ENCODE data around the gene DOK6.
"Not testable (repeated sequence)": the region's sequence is repeated elsewhere in the genome, so short reads cannot be mapped to it uniquely, and the experiment has no call there.

DOK6 gene

GRCh38 chr18:69400253-69400975 is at the start of gene DOK6:
TSS of gene DOK6 (plus strand) at chr18:69400888.
- DNase-seq (ENCODE audit: low read depth) = no peak

GRCh38 chr18:69353023-69353422 is 47.7 kb upstream of the DOK6 start:
- no peak for DNase-seq (ENCODE audit: low read depth)

GRCh38 chr18:69357590-69357989 is 43.1 kb upstream of the DOK6 start:
- no peak for DNase-seq (ENCODE audit: low read depth)

DNA sequence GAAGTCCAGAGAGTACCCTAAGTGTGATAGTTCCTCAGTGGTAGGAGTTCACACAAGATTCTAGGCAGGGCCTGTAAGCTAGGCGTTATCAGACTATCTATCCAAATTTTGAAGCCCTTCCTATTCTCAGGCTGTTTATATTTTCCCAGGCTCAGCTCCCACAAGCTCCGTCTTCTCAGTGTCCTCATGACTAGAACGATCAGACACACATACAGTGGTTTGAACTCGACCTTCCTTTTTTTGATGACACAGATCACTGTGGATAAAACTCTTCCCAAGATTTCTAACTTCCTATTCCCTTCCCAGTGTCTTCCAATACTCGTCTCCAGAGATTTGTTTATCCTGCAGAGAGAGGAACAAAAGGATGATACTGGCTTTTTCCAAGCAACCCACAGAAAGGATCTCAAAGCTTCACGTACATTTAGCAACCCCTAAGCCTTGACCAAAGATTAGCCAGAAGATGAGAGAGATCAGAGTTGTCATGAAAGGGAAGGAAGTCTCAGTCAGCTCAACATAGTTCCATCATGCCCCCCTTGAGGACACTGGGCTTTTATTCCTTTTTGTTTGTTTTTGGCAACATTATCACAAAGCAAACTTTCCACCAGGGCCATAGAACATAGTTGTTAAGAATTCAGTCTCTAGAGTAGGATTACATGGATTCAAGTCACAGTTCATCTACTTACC is 42.3 kb upstream of the DOK6 start:
- no peak for DNase-seq (ENCODE audit: low read depth)

DNA sequence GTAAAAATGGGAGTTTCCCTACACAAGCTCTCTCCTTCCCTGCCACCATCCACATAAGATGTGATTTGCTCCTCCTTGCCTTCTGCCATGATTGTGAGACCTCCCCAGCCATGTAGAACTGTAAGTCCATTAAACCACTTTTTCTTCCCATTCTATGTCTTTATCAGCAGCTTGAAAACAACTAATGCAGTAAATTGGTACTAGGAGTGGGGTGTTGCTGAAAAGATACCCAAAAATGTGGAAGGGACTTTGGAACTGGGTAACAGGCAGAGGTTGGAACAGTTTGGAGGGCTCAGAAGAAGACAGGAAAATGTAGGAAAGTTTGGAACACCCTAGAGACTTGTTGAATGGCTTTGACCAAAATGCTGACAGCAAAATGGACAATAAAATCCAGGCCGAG is 40.9 kb upstream of the DOK6 start:
- DNase-seq (ENCODE audit: low read depth) = not testable (repeated sequence)

DNA sequence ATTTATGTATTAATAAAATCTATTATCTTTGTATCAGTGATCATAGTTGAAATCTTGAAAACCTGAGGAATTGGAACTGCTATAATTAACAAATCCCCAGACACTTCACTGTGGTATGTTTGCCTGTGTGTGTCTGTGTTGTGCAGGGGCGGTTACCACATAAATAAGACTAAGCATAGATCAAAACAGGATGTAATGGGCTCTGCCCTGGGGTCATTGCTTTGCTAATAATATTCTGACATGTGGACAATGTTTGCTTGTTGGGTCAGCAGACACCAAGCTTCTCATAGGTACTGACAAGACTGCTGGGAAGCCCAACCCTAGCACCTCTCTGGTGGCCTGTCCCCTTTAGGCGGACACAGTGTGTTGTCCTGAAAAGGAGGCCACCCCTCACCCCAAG is 35.8 kb upstream of the DOK6 start:
- no peak for DNase-seq (ENCODE audit: low read depth)

DNA sequence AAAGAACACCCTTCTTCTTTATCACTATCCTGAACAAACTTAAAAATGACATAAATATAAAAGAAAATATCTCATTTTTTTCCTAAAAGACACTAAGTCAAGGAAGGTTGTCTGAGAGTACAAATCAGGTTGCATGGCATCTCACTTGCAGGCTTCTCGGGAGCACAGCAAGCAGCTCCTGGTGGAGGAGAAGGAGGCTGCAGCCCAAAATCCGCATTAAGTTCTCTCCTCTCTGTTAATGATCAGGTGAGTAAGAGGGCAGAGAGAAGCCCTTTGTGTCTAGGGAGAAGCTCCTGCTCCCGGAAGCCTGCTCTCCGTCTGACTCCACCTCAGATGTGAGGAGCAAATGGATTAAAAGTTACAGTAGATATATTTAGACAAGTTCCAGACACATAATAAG is 35.0 kb upstream of the DOK6 start:
- DNase-seq (ENCODE audit: low read depth) = no peak

- DNase-seq (ENCODE audit: low read depth) = no peak
Observed at GRCh38 chr18:69367104-69367503, 33.6 kb upstream of the DOK6 start.

- no peak for DNase-seq (ENCODE audit: low read depth)
Observed at GRCh38 chr18:69371729-69372128, 29.0 kb upstream of the DOK6 start.

GRCh38 chr18:69380324-69380723 is 20.4 kb upstream of the DOK6 start:
- DNase-seq (ENCODE audit: low read depth) = no peak

DNA sequence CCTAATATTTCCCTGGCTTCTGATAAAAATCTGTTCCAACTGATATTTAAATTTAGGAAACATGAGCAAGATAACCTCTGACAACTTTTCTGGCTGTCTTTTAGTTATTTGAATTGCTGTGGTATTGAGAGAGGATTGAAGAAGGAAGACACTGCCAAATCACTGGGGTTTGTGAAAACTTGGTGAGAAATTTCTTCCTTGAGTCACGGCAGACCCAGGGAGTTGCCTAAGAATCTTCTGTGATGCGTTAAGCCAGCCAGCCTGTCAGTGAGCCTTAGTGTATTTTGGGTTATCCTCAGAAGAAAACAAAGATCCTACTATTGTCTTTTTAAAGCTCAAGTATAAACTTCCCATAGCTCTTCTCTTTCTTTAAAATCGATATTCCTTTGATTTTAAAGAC is 17.5 kb upstream of the DOK6 start:
- DNase-seq (ENCODE audit: low read depth) = no peak

- DNase-seq (ENCODE audit: low read depth) = no peak
Observed at GRCh38 chr18:69387186-69387585, 13.5 kb upstream of the DOK6 start.

GRCh38 chr18:69388222-69388621 is 12.5 kb upstream of the DOK6 start:
- no peak for DNase-seq (ENCODE audit: low read depth)

DNA sequence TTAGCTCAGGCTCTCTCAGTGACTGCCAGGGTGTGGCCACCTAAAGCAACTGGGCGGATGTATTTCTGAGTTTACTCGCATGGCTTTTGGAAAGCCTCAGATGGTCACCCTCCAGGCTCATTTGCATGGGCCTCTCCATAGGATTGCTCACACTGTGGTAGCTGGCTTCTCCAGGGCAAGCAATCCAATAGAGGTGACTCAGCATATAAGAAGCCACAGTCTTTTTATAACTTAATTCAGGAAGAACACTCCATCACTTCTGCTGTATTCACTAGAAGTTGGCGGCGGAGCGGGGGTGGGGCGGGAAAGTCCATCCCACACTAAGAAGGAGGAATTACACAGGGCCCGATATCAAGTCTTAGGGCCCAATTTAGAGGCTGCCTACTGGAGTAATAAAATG is 3.6 kb upstream of the DOK6 start:
- no peak for DNase-seq (ENCODE audit: low read depth)

DNA sequence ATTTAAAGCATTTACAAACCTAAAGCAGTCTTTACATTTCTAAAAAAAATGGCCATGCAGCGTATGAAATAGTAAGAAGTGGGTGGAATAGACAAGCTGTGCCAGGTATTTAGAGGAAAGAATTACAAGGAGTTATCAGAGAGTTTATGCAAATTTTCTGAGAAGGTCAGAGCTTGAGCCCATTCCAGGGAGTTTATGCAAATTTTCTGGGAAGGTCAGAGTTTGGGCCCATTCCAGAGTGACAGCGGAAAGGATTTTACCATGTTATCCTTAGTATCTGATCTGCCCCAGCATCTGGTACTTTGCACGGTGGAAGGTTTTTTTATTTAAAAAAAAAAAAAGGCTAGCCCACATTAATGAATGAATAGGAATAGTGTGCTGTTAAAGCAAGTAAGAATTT is 1.4 kb upstream of the DOK6 start:
- no peak for DNase-seq (ENCODE audit: low read depth)

DNA sequence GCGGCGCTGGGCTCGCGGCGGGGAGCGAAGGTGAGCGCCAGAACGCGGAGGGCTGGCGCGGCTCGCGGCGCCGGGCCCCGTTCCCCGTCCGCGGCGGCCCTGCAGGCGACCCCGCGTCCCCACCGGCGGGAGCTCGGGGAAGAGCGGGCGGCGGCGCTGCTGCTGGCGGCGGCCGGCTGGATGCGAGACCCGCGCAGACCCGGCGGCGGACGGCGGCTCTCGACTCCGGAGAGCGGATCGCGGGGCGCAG is 213 bp downstream of the DOK6 start:
- DNase-seq (ENCODE audit: low read depth) = no peak

- no peak for DNase-seq (ENCODE audit: low read depth)
Observed at GRCh38 chr18:69401226-69401971, 711 bp downstream of the DOK6 start.

DNA sequence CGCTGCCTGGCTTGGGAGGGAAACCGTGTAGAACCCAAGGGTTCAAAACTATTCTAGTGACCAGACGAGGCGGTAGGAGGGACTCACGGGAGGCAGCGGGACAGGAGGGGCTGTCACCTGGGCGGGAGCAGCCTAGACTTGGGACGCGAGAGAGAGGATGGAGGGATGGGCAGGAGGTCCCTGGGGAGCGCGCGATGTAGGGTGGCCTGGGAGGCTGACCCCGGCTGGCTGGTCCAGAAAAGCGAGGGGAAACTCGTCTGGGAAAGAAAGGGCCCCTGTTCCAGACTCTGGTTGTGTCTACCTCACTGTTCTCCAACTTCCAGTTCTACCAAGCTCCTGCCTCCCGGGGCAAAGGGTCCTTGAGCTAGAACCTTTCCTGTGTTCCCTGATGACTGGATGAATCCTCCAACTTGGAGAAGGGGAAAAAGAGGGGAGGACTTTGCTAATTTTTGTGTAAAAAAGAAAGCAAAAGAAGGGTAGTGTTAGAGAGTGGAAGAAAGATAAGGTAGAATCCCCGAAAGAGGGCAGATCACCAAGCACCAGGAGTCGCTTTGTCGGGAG is 1.4 kb downstream of the DOK6 start:
- DNase-seq (ENCODE audit: low read depth) = no peak

- DNase-seq (ENCODE audit: low read depth) = no peak
Observed at GRCh38 chr18:69402533-69402989, 1.9 kb downstream of the DOK6 start.

DNA sequence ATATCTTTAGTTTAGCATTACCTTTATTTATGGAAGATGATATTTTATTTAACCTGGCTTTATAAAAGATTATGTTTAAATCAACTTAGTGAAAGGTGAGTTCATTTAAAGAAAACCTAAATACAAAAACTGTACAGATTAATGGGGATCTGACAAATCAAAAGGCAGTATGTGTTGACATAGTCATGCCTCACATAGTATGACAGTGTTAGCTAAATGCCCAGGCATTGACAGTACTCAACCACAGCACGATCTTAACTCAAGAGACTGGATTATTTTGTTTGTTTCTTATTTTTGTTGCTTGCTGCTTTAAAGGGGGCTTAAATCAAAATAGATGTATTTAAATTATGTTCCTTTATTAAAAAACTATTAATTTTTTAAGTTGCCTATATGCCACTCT is 7.8 kb downstream of the DOK6 start:
- DNase-seq (ENCODE audit: low read depth) = no peak

DNA sequence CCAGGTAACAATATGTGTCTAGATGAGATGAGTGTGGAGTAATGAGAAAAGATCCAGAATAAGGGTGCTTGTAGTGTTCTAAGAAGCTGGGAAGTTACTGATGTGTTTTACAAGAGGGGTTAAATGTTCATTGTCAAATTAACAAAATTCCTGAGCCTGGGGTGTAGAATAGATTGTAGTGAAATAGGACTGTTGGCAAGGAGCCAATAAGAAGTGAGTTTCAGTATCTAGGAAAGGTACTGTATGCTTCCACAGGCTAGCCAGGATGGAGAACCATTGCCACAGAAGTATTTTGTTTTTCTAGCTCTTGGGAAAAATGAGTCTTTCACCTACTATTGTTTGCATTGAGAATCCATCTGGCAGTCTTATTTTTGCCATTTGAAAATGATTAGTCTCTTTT is 10.5 kb downstream of the DOK6 start:
- DNase-seq (ENCODE audit: low read depth) = no peak

- DNase-seq (ENCODE audit: low read depth) = no peak
Observed at GRCh38 chr18:69414184-69414583, 13.5 kb downstream of the DOK6 start.

- no peak for DNase-seq (ENCODE audit: low read depth)
Observed at GRCh38 chr18:69432847-69433246, 32.2 kb downstream of the DOK6 start.
